ENCODE data around the gene MAP3K2.

DNA sequence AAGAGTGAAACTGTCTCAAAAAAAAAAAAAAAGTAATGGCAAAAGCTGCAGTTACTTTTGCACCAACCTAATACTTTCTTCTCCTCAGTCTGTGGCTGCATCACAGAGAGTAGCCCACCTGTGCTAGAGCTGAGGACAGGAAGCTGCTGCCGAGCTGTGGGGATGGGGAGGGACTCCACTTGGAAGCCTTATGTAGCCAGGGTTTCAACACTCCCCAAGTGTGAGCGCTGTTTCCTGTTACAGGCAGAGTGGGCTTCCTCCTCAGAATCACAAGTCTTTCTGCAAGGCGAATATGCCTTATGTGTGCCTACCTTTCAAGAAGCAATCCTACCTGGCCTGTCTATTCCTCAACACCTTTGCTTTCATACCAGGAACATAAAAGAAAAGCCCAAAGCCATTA, 131.4 kb downstream of the MAP3K2 start:
- TF ChIP-seq, protein P1, sequence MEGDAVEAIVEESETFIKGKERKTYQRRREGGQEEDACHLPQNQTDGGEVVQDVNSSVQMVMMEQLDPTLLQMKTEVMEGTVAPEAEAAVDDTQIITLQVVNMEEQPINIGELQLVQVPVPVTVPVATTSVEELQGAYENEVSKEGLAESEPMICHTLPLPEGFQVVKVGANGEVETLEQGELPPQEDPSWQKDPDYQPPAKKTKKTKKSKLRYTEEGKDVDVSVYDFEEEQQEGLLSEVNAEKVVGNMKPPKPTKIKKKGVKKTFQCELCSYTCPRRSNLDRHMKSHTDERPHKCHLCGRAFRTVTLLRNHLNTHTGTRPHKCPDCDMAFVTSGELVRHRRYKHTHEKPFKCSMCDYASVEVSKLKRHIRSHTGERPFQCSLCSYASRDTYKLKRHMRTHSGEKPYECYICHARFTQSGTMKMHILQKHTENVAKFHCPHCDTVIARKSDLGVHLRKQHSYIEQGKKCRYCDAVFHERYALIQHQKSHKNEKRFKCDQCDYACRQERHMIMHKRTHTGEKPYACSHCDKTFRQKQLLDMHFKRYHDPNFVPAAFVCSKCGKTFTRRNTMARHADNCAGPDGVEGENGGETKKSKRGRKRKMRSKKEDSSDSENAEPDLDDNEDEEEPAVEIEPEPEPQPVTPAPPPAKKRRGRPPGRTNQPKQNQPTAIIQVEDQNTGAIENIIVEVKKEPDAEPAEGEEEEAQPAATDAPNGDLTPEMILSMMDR (conservative IDR thresholded peaks at IDR 0.05; ENCODE audit: low read depth, low read length), result no peak
- TF ChIP-seq EZH2 (IDR thresholded peaks at IDR 0.05; ENCODE audit: low read length, unreplicated experiment), result no peak

Data from PC-3 (cell line).